ENCODE data around the gene RPS18. TPM values are rescaled to one million over a fixed set of nuclear protein-coding genes. Genes with fewer than 3 reads are reported as not detected.
A peak's percentile ranks its signal among the peaks of the same experiment; 100 is the strongest.

RPS18 gene
- total and polyA plus RNA-seq, 2 of the 13 experiments (the other 11 are each of a cell fraction or from before 2014, with no cell fraction given): 3,896 to 5,806 TPM

- TF ChIP-seq POGZ (CRISPR knock-in tag; IDR thresholded peaks at IDR 0.05) (peak; percentile 55; the same call in 1 of the 2 replicates), KDM2A (CRISPR knock-in tag; IDR thresholded peaks at IDR 0.05; ENCODE audit: borderline replicate concordance, low read depth) (peak; percentile 81), EZH2 (conservative IDR thresholded peaks at IDR 0.05; ENCODE audit: low read depth, low read length) (no peak), ZNF792 (CRISPR knock-in tag; IDR thresholded peaks at IDR 0.05) (no peak), ZNF777 (CRISPR knock-in tag; IDR thresholded peaks at IDR 0.05) (peak; percentile 45; the same call in 1 of the 2 replicates), ZSCAN9 (CRISPR knock-in tag; IDR thresholded peaks at IDR 0.05; ENCODE audit: borderline replicate concordance) (0 out of 2 replicates have a peak, but pooled peaks have one; percentile 74), THRA (CRISPR knock-in tag; IDR thresholded peaks at IDR 0.05; ENCODE audit: borderline replicate concordance) (peak; percentile 47; the same call in 1 of the 2 replicates), ZNF329 (CRISPR knock-in tag; IDR thresholded peaks at IDR 0.05; ENCODE audit: low read depth) (no peak), IKZF1 (IDR thresholded peaks at IDR 0.05) (no peak), IRX3 (CRISPR knock-in tag; IDR thresholded peaks at IDR 0.05; ENCODE audit: borderline replicate concordance, low read depth) (no peak), RFX1 (IDR thresholded peaks at IDR 0.05) (no peak), ATF3 (CRISPR knock-in tag; IDR thresholded peaks at IDR 0.05) (no peak), ZMAT5 (CRISPR knock-in tag; IDR thresholded peaks at IDR 0.05; ENCODE audit: borderline replicate concordance, low read depth) (no peak), ZBTB3 (CRISPR knock-in tag; IDR thresholded peaks at IDR 0.05; ENCODE audit: borderline replicate concordance, low read depth) (no peak), NCOA2 (CRISPR knock-in tag; IDR thresholded peaks at IDR 0.05) (peak; percentile 34; the same call in 1 of the 2 replicates), ZNF597 (CRISPR knock-in tag; IDR thresholded peaks at IDR 0.05) (no peak), ZBTB33 (CRISPR knock-in tag; IDR thresholded peaks at IDR 0.05) (no peak), DNMT1 (CRISPR knock-in tag; IDR thresholded peaks at IDR 0.05) (no peak), AFF4 (CRISPR knock-in tag; IDR thresholded peaks at IDR 0.05) (no peak), MBNL3 (CRISPR knock-in tag; conservative IDR thresholded peaks at IDR 0.05) (no peak), ZBTB21 (CRISPR knock-in tag; IDR thresholded peaks at IDR 0.05) (no peak), SNRNP70 (IDR thresholded peaks at IDR 0.05; ENCODE audit: low read depth, low read length) (no peak)
These were observed 46.0 kb downstream of the RPS18 start, which contains the start of gene ZBTB22 (continued) for GRCh38 chr6:33317669-33318425.

All from HepG2 (cell line).